GM21737 (cell line): ENCODE measurements around the gene GPR132.

ENCODE experiments used
- ATAC-seq: cut with Tn5 transposase; IDR thresholded peaks from one replicate; pipeline ENCODE4 v1.9.1; 2021; ENCODE audit warnings: mild to moderate bottlenecking, moderate library complexity; ENCODE audit not compliant: unreplicated experiment

The GPR132 gene

GRCh38 chr14:105023791-105024480 is 41.3 kb downstream of the GPR132 start:
- no peak for ATAC-seq

GRCh38 chr14:105023144-105023543 is 42.1 kb downstream of the GPR132 start:
- ATAC-seq: no peak

- no peak for ATAC-seq
Observed at GRCh38 chr14:105022276-105022670, 43.0 kb downstream of the GPR132 start.

GRCh38 chr14:105021656-105022275 is 43.5 kb downstream of the GPR132 start:
- ATAC-seq: peak; percentile 0

GRCh38 chr14:105020815-105021655 is 44.2 kb downstream of the GPR132 start, which contains the start of gene CDCA4:
CDCA4 (minus strand) TSS chr14:105021083; CDS start chr14:105011929, 9,154 bp downstream.
- ATAC-seq: peak; percentile 71

GRCh38 chr14:105019861-105020814 is 45.1 kb downstream of the GPR132 start:
- ATAC-seq: peak; percentile 14

GRCh38 chr14:105018414-105018813 is 46.8 kb downstream of the GPR132 start:
- no peak for ATAC-seq

GRCh38 chr14:105015905-105016304 is 49.3 kb downstream of the GPR132 start:
- no peak for ATAC-seq

- no peak for ATAC-seq
Observed at GRCh38 chr14:105015242-105015641, 50.0 kb downstream of the GPR132 start.

GRCh38 chr14:105014631-105015030 is 50.6 kb downstream of the GPR132 start:
- no peak for ATAC-seq

- no peak for ATAC-seq
Observed at GRCh38 chr14:105014032-105014431, 51.2 kb downstream of the GPR132 start.

GRCh38 chr14:105013150-105013785 is 52.0 kb downstream of the GPR132 start:
- ATAC-seq: no peak

GRCh38 chr14:105012171-105012985 is 52.9 kb downstream of the GPR132 start:
- ATAC-seq: no peak

GRCh38 chr14:105011312-105011990 is 53.8 kb downstream of the GPR132 start:
- ATAC-seq: no peak

- no peak for ATAC-seq
Observed at GRCh38 chr14:105010891-105011291, 54.3 kb downstream of the GPR132 start.

GRCh38 chr14:105010106-105010505 is 55.1 kb downstream of the GPR132 start:
- ATAC-seq: no peak

- ATAC-seq: no peak
Observed at GRCh38 chr14:105007593-105008264, 57.5 kb downstream of the GPR132 start.
